ENCODE results near the gene C1QTNF6. TPM values are rescaled to one million over a fixed set of nuclear protein-coding genes. Genes with fewer than 3 reads are reported as not detected.

Gene C1QTNF6
- total RNA-seq, 1 experiment from 2014 or later: 1.7 TPM

- no peaks in the 10 kb centered on the region for H3K27me3 ChIP-seq (ENCODE audit: low read length)
- DNase-seq: no peak
- H3K9me3 ChIP-seq (ENCODE audit: low read length): no peaks in the 10 kb centered on the region
- H3K27ac ChIP-seq (ENCODE audit: low read length): no peak overlapping the region
- H3K9ac ChIP-seq (ENCODE audit: low read length): no peak overlapping the region
- no peak overlapping the region for H3K4me3 ChIP-seq (ENCODE audit: low read length)
- no peaks in the 10 kb centered on the region for H3K9me2 ChIP-seq (replicated peaks; ENCODE audit: insufficient read depth, low read length)
- no peak overlapping the region for H2AFZ ChIP-seq (ENCODE audit: low read length)
- H3K79me2 ChIP-seq (ENCODE audit: low read length): no peaks in the 10 kb centered on the region
- H3K4me1 ChIP-seq (ENCODE audit: low read length): peaks cover 5% of the 10 kb centered on the region; the same call in 1 of the 2 replicates
- H4K20me1 ChIP-seq (ENCODE audit: insufficient read depth, low read depth, low read length): no peaks in the 10 kb centered on the region
- no peak overlapping the region for H3K4me2 ChIP-seq (ENCODE audit: low read depth, low read length, poor library complexity, severe bottlenecking)
- H3K36me3 ChIP-seq (ENCODE audit: insufficient read depth, low read length): no peaks in the 10 kb centered on the region
Observed at GRCh38 chr22:37179622-37180420, 8.2 kb downstream of the C1QTNF6 start.

DNA sequence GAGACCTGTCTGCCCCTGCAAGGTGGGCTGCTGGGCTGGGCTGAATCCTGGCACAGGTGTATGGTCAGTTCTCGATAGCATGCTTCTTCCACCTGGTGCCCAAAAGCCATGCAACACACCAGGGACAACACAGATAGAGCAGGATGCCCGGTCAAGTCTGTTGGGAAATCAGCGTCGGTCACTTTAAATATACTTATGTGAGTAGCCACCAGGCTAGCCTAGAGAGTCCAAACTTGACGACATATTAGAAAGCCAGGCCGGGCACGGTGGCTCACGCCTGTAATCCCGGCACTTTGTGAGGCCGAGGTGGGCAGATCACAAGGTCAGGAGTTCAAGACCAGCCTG, 8.9 kb downstream of the C1QTNF6 start:
- Histone ChIP-seq H3K79me2 (ENCODE audit: low read length) (no peaks in the 10 kb centered on the region), H3K4me2 (ENCODE audit: low read depth, low read length, poor library complexity, severe bottlenecking) (no peak overlapping the region), H3K4me1 (ENCODE audit: low read length) (peaks cover 5% of the 10 kb centered on the region; the same call in 1 of the 2 replicates), H3K9me3 (ENCODE audit: low read length) (no peaks in the 10 kb centered on the region), H3K9me2 (replicated peaks; ENCODE audit: insufficient read depth, low read length) (no peaks in the 10 kb centered on the region), H3K36me3 (ENCODE audit: insufficient read depth, low read length) (no peaks in the 10 kb centered on the region), H2AFZ (ENCODE audit: low read length) (no peak overlapping the region), H3K27me3 (ENCODE audit: low read length) (no peaks in the 10 kb centered on the region), H3K9ac (ENCODE audit: low read length) (no peak overlapping the region), H4K20me1 (ENCODE audit: insufficient read depth, low read depth, low read length) (no peaks in the 10 kb centered on the region), H3K27ac (ENCODE audit: low read length) (no peak overlapping the region), H3K4me3 (ENCODE audit: low read length) (no peak overlapping the region)
- no peak for DNase-seq

- DNase-seq: no peak
- H2AFZ ChIP-seq (ENCODE audit: low read length): no peak overlapping the region
- H3K9ac ChIP-seq (ENCODE audit: low read length): no peak overlapping the region
- H3K4me1 ChIP-seq (ENCODE audit: low read length): peaks cover 5% of the 10 kb centered on the region; the same call in 1 of the 2 replicates
- no peak overlapping the region for H3K4me2 ChIP-seq (ENCODE audit: low read depth, low read length, poor library complexity, severe bottlenecking)
- no peaks in the 10 kb centered on the region for H3K79me2 ChIP-seq (ENCODE audit: low read length)
- no peak overlapping the region for H3K4me3 ChIP-seq (ENCODE audit: low read length)
- H3K9me3 ChIP-seq (ENCODE audit: low read length): no peaks in the 10 kb centered on the region
- H3K9me2 ChIP-seq (replicated peaks; ENCODE audit: insufficient read depth, low read length): no peaks in the 10 kb centered on the region
- H3K36me3 ChIP-seq (ENCODE audit: insufficient read depth, low read length): no peaks in the 10 kb centered on the region
- no peaks in the 10 kb centered on the region for H3K27me3 ChIP-seq (ENCODE audit: low read length)
- H4K20me1 ChIP-seq (ENCODE audit: insufficient read depth, low read depth, low read length): no peaks in the 10 kb centered on the region
- no peak overlapping the region for H3K27ac ChIP-seq (ENCODE audit: low read length)
Observed at GRCh38 chr22:37178350-37179125, 9.5 kb downstream of the C1QTNF6 start.

GRCh38 chr22:37177755-37178154, 10.3 kb downstream of the C1QTNF6 start:
- no peak overlapping the region for H3K27ac ChIP-seq (ENCODE audit: low read length)
- H3K4me2 ChIP-seq (ENCODE audit: low read depth, low read length, poor library complexity, severe bottlenecking): no peak overlapping the region
- no peak overlapping the region for H3K9ac ChIP-seq (ENCODE audit: low read length)
- H3K9me3 ChIP-seq (ENCODE audit: low read length): no peaks in the 10 kb centered on the region
- H3K9me2 ChIP-seq (replicated peaks; ENCODE audit: insufficient read depth, low read length): no peaks in the 10 kb centered on the region
- H3K27me3 ChIP-seq (ENCODE audit: low read length): no peaks in the 10 kb centered on the region
- H3K36me3 ChIP-seq (ENCODE audit: insufficient read depth, low read length): no peaks in the 10 kb centered on the region
- peaks cover 5% of the 10 kb centered on the region; the same call in 1 of the 2 replicates for H3K4me1 ChIP-seq (ENCODE audit: low read length)
- no peaks in the 10 kb centered on the region for H4K20me1 ChIP-seq (ENCODE audit: insufficient read depth, low read depth, low read length)
- DNase-seq: no peak
- H3K4me3 ChIP-seq (ENCODE audit: low read length): no peak overlapping the region
- no peak overlapping the region for H2AFZ ChIP-seq (ENCODE audit: low read length)
- no peaks in the 10 kb centered on the region for H3K79me2 ChIP-seq (ENCODE audit: low read length)

- no peaks in the 10 kb centered on the region for H3K27me3 ChIP-seq (ENCODE audit: low read length)
- DNase-seq: no peak
- H3K4me2 ChIP-seq (ENCODE audit: low read depth, low read length, poor library complexity, severe bottlenecking): no peak overlapping the region
- no peak overlapping the region for H3K4me3 ChIP-seq (ENCODE audit: low read length)
- H3K9ac ChIP-seq (ENCODE audit: low read length): no peak overlapping the region
- H3K4me1 ChIP-seq (ENCODE audit: low read length): peaks cover 5% of the 10 kb centered on the region; the same call in 1 of the 2 replicates
- H3K27ac ChIP-seq (ENCODE audit: low read length): no peak overlapping the region
- H4K20me1 ChIP-seq (ENCODE audit: insufficient read depth, low read depth, low read length): no peaks in the 10 kb centered on the region
- H3K79me2 ChIP-seq (ENCODE audit: low read length): no peaks in the 10 kb centered on the region
- H3K9me3 ChIP-seq (ENCODE audit: low read length): no peaks in the 10 kb centered on the region
- H3K9me2 ChIP-seq (replicated peaks; ENCODE audit: insufficient read depth, low read length): no peaks in the 10 kb centered on the region
- H3K36me3 ChIP-seq (ENCODE audit: insufficient read depth, low read length): no peaks in the 10 kb centered on the region
- H2AFZ ChIP-seq (ENCODE audit: low read length): no peak overlapping the region
Observed at GRCh38 chr22:37177221-37177620, 10.8 kb downstream of the C1QTNF6 start.

DNA sequence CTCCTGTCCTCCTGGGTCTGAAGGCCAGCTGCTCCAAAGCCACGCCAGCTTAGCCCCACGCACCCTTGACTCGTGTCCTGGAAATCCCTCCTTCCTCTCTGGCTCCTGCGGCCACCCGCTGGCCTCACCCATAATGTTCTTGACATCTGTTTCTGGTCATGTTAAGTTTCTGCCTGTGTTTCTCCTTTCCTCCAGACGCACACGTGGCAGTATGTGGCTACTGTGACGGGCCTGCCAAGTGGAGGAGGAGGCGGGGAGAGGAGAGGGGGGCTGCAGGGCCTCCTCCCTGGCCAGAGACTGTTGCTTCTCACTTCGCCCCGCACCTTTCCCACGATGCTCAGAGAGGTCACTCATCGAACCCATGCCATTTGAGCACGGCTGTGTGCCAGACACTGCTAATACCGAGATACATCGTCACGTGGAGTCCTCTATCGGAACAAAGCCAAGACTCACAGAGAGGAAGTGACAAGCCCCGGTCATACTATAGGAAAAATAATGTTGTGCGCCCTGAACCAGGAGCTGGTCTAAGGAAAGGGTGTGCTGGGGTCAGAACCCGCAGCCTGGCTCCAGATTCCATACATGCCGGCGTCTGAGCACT, 11.5 kb downstream of the C1QTNF6 start:
- Histone ChIP-seq H3K27me3 (ENCODE audit: low read length) (no peaks in the 10 kb centered on the region), H3K36me3 (ENCODE audit: insufficient read depth, low read length) (no peaks in the 10 kb centered on the region), H3K4me1 (ENCODE audit: low read length) (peaks cover 11% of the 10 kb centered on the region), H3K4me2 (ENCODE audit: low read depth, low read length, poor library complexity, severe bottlenecking) (no peak overlapping the region), H2AFZ (ENCODE audit: low read length) (no peak overlapping the region), H3K4me3 (ENCODE audit: low read length) (no peak overlapping the region), H3K9ac (ENCODE audit: low read length) (no peak overlapping the region), H4K20me1 (ENCODE audit: insufficient read depth, low read depth, low read length) (no peaks in the 10 kb centered on the region), H3K9me3 (ENCODE audit: low read length) (no peaks in the 10 kb centered on the region), H3K9me2 (replicated peaks; ENCODE audit: insufficient read depth, low read length) (no peaks in the 10 kb centered on the region), H3K27ac (ENCODE audit: low read length) (no peak overlapping the region), H3K79me2 (ENCODE audit: low read length) (no peaks in the 10 kb centered on the region)
- no peak for DNase-seq

- Histone ChIP-seq H3K4me1 (ENCODE audit: low read length) (peaks cover 11% of the 10 kb centered on the region), H3K9me2 (replicated peaks; ENCODE audit: insufficient read depth, low read length) (no peaks in the 10 kb centered on the region), H2AFZ (ENCODE audit: low read length) (no peak overlapping the region), H3K9me3 (ENCODE audit: low read length) (no peaks in the 10 kb centered on the region), H3K79me2 (ENCODE audit: low read length) (no peaks in the 10 kb centered on the region), H3K27me3 (ENCODE audit: low read length) (no peaks in the 10 kb centered on the region), H4K20me1 (ENCODE audit: insufficient read depth, low read depth, low read length) (no peaks in the 10 kb centered on the region), H3K4me3 (ENCODE audit: low read length) (no peak overlapping the region), H3K4me2 (ENCODE audit: low read depth, low read length, poor library complexity, severe bottlenecking) (no peak overlapping the region), H3K36me3 (ENCODE audit: insufficient read depth, low read length) (no peaks in the 10 kb centered on the region), H3K9ac (ENCODE audit: low read length) (no peak overlapping the region), H3K27ac (ENCODE audit: low read length) (no peak overlapping the region)
- no peak for DNase-seq
Observed at GRCh38 chr22:37175414-37176281, 12.4 kb downstream of the C1QTNF6 start.

Measured in Karpas-422 (cell line).